ENCODE results near the gene CHCHD1. TPM values are rescaled to one million over a fixed set of nuclear protein-coding genes. Genes with fewer than 3 reads are reported as not detected.

The CHCHD1 gene
- total RNA-seq, 2 experiments from 2014 or later, result 28.9 to 33.0 TPM

- TF ChIP-seq CTCF (IDR thresholded peaks at IDR 0.05), result no peak
- Mint-ChIP-seq H3K27ac (peak overlapping the region; percentile 87), H3K4me1 (ENCODE audit: low read depth) (peaks cover 53% of the 10 kb centered on the region), H3K36me3 (ENCODE audit: low read depth) (peaks cover 39% of the 10 kb centered on the region), H3K4me3 (peak overlapping the region; percentile 20), H3K9me3 (no peaks in the 10 kb centered on the region), H3K27me3 (no peaks in the 10 kb centered on the region)
- DNase-seq, result peak; percentile 70
- ChIA-PET CTCF (interaction anchor here (0.7 to 2.6 kb wide), 3 partner anchors 9 to 22 kb away, joined by 3 to 14 read pairs (median 3); partner anchors contain the start of gene CHCHD1), POLR2A (interaction anchor here (1.1 to 3.2 kb wide), 9 partner anchors 10 to 50 kb away, joined by 3 to 22 read pairs (median 6); partner anchors contain the start of genes CHCHD1 and ZSWIM8)
- intact Hi-C loops (cut with micrococcal nuclease), result no loop called here
- ATAC-seq, result peak; percentile 81
Measured at GRCh38 chr10:73759512-73760115, 22.2 kb upstream of the CHCHD1 start.

DNA sequence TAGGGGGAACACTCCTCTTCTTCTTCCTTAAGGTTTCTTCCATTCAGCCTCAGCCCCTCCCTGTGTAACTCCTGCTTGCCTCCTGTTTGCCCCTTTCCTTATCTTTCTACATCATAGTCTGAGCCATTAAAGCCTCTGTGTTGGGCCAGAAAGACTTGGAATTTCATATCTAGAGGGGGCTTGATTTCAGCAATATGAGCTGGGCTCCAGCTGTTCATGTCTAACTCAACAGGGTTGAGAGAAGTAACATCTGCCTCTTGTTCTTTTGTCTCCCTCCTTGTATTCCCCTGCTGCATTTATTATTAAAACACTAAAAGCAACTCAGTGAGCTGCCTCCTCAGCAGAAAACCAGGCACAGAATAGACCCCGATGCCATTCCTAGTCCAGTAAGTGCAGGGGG is 20.1 kb upstream of the CHCHD1 start:
- TF ChIP-seq CTCF (IDR thresholded peaks at IDR 0.05), result no peak
- H3K27me3 Mint-ChIP-seq, result no peaks in the 10 kb centered on the region
- DNase-seq (no peak), ATAC-seq (no peak)
- H3K36me3 Mint-ChIP-seq (ENCODE audit: low read depth), result peaks cover 56% of the 10 kb centered on the region
- intact Hi-C loops (cut with micrococcal nuclease), result no loop called here
- ChIA-PET POLR2A (interaction anchor here (1.3 to 3.2 kb wide), 2 partner anchors 11 to 37 kb away, joined by 3 to 30 read pairs; a partner anchor contains a TSS), CTCF (interaction anchor here (0.7 to 3.0 kb wide), 3 partner anchors 11 to 118 kb away, joined by 3 to 14 read pairs (median 3); a partner anchor contains a TSS)
- no peak overlapping the region for H3K4me3 Mint-ChIP-seq
- H3K9me3 Mint-ChIP-seq, result no peaks in the 10 kb centered on the region
- peak overlapping the region; percentile 58 for H3K27ac Mint-ChIP-seq
- peaks cover 53% of the 10 kb centered on the region for H3K4me1 Mint-ChIP-seq (ENCODE audit: low read depth)

GRCh38 chr10:73762915-73763314 is 18.9 kb upstream of the CHCHD1 start:
- ATAC-seq, result no peak
- H3K4me3 Mint-ChIP-seq, result no peak overlapping the region
- H3K4me1 Mint-ChIP-seq (ENCODE audit: low read depth), result peaks cover 51% of the 10 kb centered on the region
- POLR2A ChIA-PET, result interaction anchor here (0.5 to 3.2 kb wide), 5 partner anchors 9 to 168 kb away, joined by 3 to 30 read pairs (median 4); a partner anchor contains a TSS
- CTCF ChIA-PET, result interaction anchor here (1.0 to 3.0 kb wide), 4 partner anchors 10 to 117 kb away, joined by 3 to 14 read pairs (median 4); a partner anchor contains a TSS
- peaks cover 60% of the 10 kb centered on the region for H3K36me3 Mint-ChIP-seq (ENCODE audit: low read depth)
- no peak for DNase-seq
- no peaks in the 10 kb centered on the region for H3K9me3 Mint-ChIP-seq
- intact Hi-C loops (cut with micrococcal nuclease), result no loop called here
- H3K27ac Mint-ChIP-seq, result peak overlapping the region; percentile 58
- H3K27me3 Mint-ChIP-seq, result no peaks in the 10 kb centered on the region
- TF ChIP-seq CTCF (IDR thresholded peaks at IDR 0.05), result no peak

DNA sequence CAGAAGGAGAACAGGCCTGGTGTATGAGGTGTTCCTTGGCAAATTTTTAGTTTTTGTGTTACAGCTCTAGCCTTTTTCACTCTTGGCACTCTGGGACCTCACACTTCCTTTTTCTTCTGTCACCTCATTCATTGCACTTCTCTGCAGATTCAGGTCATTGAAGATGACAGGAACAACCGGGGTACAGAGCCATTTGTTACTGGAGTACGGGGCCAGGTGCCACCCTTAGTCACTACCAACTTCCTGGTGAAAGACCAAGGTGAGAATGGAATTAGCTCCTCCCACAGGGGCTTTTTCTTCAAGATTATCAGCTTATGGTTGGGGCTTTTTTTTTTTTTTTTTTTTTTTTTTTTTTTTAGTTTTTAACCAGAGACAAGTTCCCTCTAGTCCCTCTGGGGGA is 18.5 kb upstream of the CHCHD1 start:
- Mint-ChIP-seq H3K36me3 (ENCODE audit: low read depth) (peaks cover 60% of the 10 kb centered on the region), H3K9me3 (no peaks in the 10 kb centered on the region), H3K27me3 (no peaks in the 10 kb centered on the region), H3K4me3 (no peak overlapping the region), H3K27ac (peak overlapping the region; percentile 58), H3K4me1 (ENCODE audit: low read depth) (peaks cover 47% of the 10 kb centered on the region)
- ATAC-seq (no peak), DNase-seq (no peak)
- POLR2A ChIA-PET, result interaction anchor here (1.2 to 3.2 kb wide), 3 partner anchors 9 to 31 kb away, joined by 3 to 30 read pairs (median 4); a partner anchor contains a TSS
- intact Hi-C loops (cut with micrococcal nuclease), result no loop called here
- no peak for TF ChIP-seq CTCF (IDR thresholded peaks at IDR 0.05)
- CTCF ChIA-PET, result interaction anchor here (1.0 to 3.0 kb wide), 4 partner anchors 9 to 20 kb away, joined by 3 to 14 read pairs (median 4); a partner anchor contains a TSS

- intact Hi-C loops (cut with micrococcal nuclease), result no loop called here
- Mint-ChIP-seq H3K9me3 (no peaks in the 10 kb centered on the region), H3K27ac (peak overlapping the region; percentile 14), H3K27me3 (no peaks in the 10 kb centered on the region), H3K4me3 (no peak overlapping the region), H3K36me3 (ENCODE audit: low read depth) (peaks cover 65% of the 10 kb centered on the region), H3K4me1 (ENCODE audit: low read depth) (peaks cover 40% of the 10 kb centered on the region)
- TF ChIP-seq CTCF (IDR thresholded peaks at IDR 0.05), result no peak
- no peak for ATAC-seq
- CTCF ChIA-PET, result no interaction called here
- DNase-seq, result no peak
- POLR2A ChIA-PET, result no interaction called here
Measured at GRCh38 chr10:73765066-73765465, 16.8 kb upstream of the CHCHD1 start.
